ENCODE data around the gene SMC5. TPM values are rescaled to one million over a fixed set of nuclear protein-coding genes. Genes with fewer than 3 reads are reported as not detected.

SMC5 gene
- total RNA-seq, 4 donors from 2014 or later: 26.2 to 47.4 (median 31.3) TPM

DNA sequence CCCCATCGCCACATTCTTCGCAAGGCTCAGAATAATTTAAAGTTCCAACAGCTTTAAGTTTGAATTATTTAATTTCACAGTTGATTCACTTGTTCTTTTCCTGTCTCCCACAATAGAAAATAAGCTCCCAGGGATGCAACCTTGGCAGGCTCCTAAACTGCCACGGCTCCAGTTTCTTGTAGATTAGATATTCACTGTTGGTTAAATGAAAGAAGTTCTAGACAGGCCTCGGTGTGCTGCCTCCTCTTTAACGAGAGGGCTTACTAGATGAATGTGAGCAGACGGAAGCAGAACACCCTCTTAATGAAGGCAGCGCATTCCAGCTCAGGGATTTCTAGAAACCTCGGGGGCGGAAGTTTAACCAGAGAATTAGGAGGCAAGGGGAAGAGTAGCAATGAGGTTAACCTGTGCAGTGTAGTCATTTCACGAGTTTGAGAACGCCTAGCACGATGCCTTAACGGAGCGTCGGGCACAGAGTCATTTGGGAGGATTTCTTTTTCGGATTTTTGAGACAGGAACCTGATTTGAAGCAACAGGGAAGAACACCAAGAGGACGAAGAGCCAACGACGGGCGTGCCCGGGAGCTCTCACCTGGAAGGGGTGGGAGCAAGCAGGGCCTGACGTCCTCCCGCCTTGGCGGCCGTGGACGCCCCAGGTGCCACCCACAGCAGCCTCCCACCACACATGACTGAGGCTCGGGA, 637 bp upstream of the SMC5 start:
- TF ChIP-seq, protein P1, sequence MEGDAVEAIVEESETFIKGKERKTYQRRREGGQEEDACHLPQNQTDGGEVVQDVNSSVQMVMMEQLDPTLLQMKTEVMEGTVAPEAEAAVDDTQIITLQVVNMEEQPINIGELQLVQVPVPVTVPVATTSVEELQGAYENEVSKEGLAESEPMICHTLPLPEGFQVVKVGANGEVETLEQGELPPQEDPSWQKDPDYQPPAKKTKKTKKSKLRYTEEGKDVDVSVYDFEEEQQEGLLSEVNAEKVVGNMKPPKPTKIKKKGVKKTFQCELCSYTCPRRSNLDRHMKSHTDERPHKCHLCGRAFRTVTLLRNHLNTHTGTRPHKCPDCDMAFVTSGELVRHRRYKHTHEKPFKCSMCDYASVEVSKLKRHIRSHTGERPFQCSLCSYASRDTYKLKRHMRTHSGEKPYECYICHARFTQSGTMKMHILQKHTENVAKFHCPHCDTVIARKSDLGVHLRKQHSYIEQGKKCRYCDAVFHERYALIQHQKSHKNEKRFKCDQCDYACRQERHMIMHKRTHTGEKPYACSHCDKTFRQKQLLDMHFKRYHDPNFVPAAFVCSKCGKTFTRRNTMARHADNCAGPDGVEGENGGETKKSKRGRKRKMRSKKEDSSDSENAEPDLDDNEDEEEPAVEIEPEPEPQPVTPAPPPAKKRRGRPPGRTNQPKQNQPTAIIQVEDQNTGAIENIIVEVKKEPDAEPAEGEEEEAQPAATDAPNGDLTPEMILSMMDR (IDR thresholded peaks at IDR 0.05; ENCODE audit: low read depth): no peak

DNA sequence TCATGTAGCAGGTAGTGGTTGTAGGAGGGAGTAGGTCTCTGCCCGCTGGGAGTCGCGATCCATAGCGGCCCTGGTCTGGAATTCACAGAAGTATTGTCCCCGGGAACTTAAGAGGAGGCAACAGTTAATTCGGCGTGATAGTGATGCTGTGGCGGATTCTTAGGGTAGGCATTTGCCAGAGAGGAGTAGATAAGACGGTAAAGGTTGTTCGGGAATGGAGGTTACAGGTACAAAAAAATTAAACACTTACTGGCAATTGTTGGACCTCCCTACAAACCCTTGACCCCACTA, 679 bp downstream of the SMC5 start:
- TF ChIP-seq, protein P1 (IDR thresholded peaks at IDR 0.05; ENCODE audit: low read depth): no peak

DNA sequence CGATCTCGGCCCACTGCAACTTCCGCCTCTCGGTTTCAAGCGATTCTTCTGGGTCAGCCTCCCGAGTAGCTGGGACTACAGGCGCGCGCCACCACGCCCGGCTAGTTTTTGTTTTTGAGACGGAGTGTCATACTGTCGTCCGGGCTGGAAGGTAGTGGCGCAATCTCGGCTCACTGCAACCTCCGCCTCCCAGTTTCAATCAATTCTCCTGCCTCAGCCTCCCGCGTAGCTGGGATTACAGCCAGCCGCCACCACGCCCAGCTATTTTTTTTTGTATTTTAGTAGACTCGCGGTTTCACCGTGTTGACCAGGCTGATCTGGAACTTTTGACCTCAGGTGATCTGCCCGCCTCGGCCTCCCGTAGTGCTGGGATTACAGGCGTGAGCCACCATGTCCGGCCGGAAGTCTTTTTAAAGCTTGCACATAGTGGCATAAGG, 1.2 kb downstream of the SMC5 start:
- TF ChIP-seq, protein P1 (IDR thresholded peaks at IDR 0.05; ENCODE audit: low read depth): no peak

DNA sequence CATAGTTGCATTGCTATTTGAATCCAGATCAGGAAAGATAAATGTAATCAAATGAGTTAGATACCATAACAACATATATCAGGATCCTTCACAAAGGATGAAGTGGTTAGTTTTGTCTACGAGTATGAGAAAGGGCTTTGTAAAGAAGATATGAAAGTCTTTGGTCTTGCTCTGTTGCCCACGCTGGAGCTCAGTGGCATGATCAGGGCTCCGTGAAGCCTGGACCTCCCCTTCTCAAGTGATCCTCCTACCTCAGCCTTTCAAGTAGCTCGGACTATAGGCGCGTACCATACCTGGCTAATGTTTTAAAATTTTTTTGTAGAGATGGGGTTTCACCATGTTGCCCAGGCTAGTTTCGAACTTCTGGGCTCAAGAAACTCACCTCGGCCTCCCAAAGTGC, 1.8 kb downstream of the SMC5 start:
- TF ChIP-seq, protein P1 (IDR thresholded peaks at IDR 0.05; ENCODE audit: low read depth): no peak

DNA sequence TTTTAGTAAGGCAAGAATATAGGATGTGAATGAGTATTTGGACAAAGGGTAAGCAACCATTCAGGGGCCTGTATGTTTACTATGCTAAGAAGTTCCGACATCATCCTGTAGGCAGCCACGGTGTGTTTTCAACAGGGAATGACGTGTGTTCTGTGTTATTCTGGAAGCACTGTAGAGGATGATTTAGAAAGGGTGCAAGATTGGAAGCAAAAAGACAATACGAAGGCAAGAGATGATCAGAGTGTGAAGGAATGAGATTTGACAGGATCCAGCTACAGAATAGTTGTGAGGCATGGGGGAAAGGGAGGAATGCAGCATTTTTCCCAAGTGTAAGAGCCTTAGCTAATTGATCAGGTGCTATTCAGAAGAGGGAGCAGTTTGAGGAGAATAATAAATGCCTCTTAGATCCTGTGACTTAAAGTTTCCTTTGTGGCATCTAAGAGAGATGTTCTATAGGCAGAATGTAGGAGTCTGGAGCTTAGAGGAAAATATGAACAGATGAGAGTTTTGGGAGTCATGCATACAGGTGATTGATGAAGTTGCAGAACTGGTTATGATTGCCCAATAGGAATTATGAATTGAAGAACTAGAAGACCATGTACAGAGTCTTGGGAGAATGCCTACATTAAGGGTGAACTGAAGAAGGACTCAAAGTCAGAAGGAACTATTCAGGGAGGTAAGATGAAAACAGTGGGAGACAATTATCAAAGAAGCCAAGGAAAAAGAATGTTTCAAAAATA, 2.5 kb downstream of the SMC5 start:
- TF ChIP-seq, protein P1 (IDR thresholded peaks at IDR 0.05; ENCODE audit: low read depth): no peak

DNA sequence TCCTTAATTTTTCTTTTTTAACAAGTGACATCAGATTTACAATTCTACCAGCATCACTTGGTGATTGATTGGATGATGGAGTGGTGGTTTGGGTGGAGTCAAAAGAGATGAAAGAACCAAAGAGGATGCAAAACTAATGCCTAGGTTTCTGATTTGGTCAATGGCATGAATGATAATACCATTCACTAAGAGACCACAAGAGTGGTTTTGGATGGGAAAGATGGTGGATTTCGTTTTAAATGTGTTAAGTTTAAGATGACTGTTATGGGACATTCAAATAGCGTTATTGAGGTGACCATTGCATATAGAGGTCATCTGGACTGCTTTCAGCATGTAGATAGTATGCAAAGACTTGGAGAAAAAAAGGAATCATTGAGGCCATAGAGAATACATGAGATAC, 3.6 kb downstream of the SMC5 start:
- TF ChIP-seq, protein P1 (IDR thresholded peaks at IDR 0.05; ENCODE audit: low read depth): no peak

DNA sequence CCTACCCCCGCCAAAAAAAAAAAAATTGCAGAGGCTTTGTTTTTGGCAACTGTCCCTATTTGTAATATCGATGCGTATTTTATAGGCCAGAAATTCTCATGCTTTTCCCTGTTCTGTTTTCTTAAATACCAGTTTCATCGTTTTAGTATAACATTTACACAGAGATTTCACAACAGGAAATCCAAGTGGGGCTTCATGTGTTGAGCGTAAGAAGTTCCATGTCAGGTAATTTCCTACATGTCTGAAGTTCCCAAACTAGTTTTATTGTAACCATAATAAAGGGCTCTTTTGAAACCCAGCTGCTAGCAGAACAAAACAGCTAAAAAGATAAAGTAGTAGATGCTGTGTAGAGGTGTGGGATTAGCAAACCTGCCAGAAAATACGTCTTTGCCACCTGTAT, 4.2 kb downstream of the SMC5 start:
- TF ChIP-seq, protein P1 (IDR thresholded peaks at IDR 0.05; ENCODE audit: low read depth): no peak

All from subcutaneous adipose tissue (tissue), 4 donors.